WERI-Rb-1 (cell line): ENCODE data around the gene CRTC1.
A peak's percentile ranks its signal among the peaks of the same experiment; 100 is the strongest.

Source experiments
- DNase-seq: peaks from one replicate; pipeline ENCODE4 v3.0.0-alpha.2; 2020
- H3K27ac ChIP-seq: fragments of 250-450 bp; sonication (Bioruptor Pico); 2 replicates; pipeline ENCODE4 v1.5.1; 2020; ENCODE audit warnings: mild to moderate bottlenecking, moderate library complexity
- H3K27me3 ChIP-seq: fragments of 250-450 bp; sonication (Bioruptor Pico); 2 replicates; pipeline ENCODE4 v1.5.1; 2021; ENCODE audit warnings: mild to moderate bottlenecking, low read depth, moderate library complexity; ENCODE audit not compliant: insufficient read depth, severe bottlenecking
- H3K36me3 ChIP-seq: fragments of 250-450 bp; sonication (Bioruptor Pico); 2 replicates; pipeline ENCODE4 v1.5.1; 2020; ENCODE audit warnings: mild to moderate bottlenecking, moderate library complexity
- H3K4me3 ChIP-seq: 2 replicates; pipeline ENCODE4 v1.5.1; 2011; ENCODE audit warnings: low read depth, mild to moderate bottlenecking, control low read depth, low read length
- H3K9me3 ChIP-seq: fragments of 250-450 bp; sonication (Bioruptor Pico); 2 replicates; pipeline ENCODE4 v1.5.1; 2021; ENCODE audit warnings: mild to moderate bottlenecking, moderate library complexity; ENCODE audit not compliant: severe bottlenecking
- TF ChIP-seq, protein P1 (sequence below): IDR thresholded peaks from 2 replicates; pipeline ENCODE4 v1.5.1; 2011; ENCODE audit warnings: low read depth, mild to moderate bottlenecking, control low read depth, inconsistent platforms, low read length

Gene CRTC1

DNA sequence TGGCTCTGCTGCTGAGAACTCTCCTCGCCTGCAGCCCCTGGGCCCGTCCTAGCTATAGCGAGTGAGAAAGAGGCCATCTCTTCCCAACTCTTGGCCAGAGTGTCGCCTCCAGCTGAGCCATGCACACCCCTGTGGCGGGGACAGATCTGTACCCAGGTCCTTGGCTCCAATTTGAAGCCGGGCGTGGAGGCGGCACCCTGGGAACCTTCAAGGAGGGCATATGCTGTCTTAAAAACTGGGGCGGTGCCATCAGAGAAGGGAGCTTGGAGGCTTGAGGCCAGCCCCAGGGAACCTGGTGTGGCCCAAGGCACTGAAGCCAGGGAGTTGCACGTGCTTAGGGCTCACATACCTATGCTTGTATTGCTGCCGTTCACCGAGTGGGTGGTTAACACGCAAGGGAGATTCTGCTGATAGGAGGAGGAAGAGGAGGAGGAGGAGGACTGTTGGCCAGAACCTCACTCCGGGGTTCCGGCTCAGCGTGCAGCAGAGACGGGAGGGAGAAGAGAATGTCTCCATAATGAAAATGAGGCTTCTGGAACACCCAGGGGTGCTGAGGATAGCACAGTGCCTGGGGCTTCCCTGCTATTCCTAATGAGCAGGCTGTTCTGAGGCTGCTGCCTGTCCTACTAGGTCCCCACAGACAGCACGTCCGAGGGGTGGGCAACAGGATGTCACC lies 67.0 kb downstream of the CRTC1 start:
- Histone ChIP-seq H3K9me3 (no peaks in the 10 kb centered on the region), H3K4me3 (no peak overlapping the region), H3K36me3 (peaks cover 32% of the 10 kb centered on the region), H3K27me3 (no peaks in the 10 kb centered on the region), H3K27ac (no peak overlapping the region)
- DNase-seq, result no peak
- TF ChIP-seq, protein P1, sequence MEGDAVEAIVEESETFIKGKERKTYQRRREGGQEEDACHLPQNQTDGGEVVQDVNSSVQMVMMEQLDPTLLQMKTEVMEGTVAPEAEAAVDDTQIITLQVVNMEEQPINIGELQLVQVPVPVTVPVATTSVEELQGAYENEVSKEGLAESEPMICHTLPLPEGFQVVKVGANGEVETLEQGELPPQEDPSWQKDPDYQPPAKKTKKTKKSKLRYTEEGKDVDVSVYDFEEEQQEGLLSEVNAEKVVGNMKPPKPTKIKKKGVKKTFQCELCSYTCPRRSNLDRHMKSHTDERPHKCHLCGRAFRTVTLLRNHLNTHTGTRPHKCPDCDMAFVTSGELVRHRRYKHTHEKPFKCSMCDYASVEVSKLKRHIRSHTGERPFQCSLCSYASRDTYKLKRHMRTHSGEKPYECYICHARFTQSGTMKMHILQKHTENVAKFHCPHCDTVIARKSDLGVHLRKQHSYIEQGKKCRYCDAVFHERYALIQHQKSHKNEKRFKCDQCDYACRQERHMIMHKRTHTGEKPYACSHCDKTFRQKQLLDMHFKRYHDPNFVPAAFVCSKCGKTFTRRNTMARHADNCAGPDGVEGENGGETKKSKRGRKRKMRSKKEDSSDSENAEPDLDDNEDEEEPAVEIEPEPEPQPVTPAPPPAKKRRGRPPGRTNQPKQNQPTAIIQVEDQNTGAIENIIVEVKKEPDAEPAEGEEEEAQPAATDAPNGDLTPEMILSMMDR, result no peak

DNA sequence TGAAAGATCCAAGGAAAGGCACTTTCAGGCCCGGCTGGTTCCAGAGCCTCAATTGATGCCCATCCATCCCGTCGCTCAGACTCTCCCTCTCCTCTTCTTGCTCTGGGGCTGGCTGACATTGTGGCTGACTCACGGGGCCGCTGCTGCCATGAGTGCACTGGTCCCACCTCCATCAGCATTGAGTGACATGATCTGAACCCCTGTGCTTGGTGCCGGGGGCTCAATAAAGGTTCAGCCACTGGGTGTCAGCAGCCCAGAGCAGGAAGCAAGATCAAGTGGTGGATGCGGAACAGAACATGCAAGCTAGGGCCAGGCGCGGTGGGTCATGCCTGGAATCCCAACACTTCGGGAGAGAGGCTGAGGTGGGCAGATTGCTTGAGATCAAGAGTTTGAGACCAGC lies 68.1 kb downstream of the CRTC1 start:
- Histone ChIP-seq H3K27me3 (no peaks in the 10 kb centered on the region), H3K4me3 (no peak overlapping the region), H3K9me3 (no peaks in the 10 kb centered on the region), H3K27ac (no peak overlapping the region), H3K36me3 (peaks cover 34% of the 10 kb centered on the region)
- TF ChIP-seq, protein P1, result no peak
- no peak for DNase-seq

DNA sequence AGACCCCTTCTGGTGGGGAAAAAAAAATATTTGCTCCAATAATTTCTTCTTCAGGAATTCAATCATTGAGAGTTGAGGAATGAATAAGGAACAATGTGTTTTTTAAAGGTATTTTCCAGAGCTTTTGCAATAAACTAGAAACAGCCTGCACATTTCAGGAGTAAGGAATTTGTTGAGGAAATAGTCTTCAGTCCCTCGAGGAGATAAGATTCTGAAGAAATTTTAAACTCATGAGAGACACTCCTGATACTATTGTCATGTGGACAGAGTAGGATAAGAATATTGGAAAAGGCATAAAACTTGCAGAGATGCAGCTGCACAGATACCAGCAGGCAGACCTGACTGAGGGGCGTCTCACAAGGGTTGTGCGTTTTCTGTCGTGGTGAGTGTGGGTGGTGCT lies 71.0 kb downstream of the CRTC1 start:
- Histone ChIP-seq H3K27ac (no peak overlapping the region), H3K36me3 (peaks cover 35% of the 10 kb centered on the region), H3K9me3 (no peaks in the 10 kb centered on the region), H3K27me3 (no peaks in the 10 kb centered on the region), H3K4me3 (no peak overlapping the region)
- TF ChIP-seq, protein P1, result no peak
- DNase-seq, result no peak

DNA sequence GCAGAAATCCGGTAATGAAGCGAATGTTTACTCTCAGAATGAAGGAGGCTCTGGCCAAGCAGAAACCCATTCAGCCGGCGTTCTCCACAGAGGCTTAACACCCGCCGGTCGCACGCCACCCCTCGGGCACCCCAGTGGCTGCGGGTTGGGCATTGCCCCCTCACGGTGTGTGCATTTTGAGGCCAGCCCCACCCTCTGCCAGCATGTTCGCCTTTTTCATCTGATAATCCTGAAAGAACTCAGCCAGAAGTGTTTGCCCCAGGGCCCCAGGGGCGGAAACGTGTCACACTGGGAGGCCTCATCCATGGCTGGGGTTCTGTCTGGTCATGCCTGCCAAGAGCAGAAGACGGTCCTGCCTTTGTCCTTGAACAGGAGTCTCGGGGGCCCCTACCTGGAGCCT lies 73.4 kb downstream of the CRTC1 start:
- Histone ChIP-seq H3K9me3 (no peaks in the 10 kb centered on the region), H3K36me3 (peaks cover 16% of the 10 kb centered on the region), H3K4me3 (no peak overlapping the region), H3K27ac (no peak overlapping the region), H3K27me3 (no peaks in the 10 kb centered on the region)
- DNase-seq, result no peak
- TF ChIP-seq, protein P1, result no peak

DNA sequence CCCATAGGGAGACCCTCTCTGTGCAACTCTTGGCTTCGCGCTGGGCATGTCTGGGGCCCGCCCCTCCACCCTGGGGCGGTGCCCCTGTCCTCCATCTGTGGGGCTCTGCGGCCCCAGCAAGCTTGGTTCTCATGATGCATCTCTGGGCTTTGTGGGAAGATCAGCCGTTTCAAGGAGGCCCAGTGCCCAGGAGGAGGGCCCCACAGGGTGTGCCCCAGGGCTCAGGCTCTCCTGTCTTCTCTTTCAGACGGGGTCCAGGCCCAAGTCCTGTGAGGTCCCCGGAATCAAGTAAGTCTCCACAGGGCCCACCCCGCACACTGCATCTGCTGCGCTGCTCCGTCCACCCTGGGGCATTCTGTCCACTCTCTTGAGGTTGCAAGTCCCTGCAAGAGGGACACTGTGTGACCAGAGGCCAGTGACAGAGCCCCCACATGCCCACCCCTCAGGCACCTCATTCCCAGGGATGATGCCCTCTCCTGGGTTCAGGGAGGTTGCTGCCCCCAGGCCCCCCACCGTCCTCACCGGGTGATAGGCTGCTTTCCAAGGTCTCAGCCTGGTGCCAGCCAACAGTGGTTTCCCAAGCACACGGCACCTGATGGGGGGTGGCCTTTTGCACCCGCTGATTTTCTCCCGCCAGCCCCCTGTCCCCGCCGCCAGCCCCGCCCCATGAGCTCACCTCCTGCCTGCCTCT lies 76.0 kb downstream of the CRTC1 start:
- Histone ChIP-seq H3K9me3 (no peaks in the 10 kb centered on the region), H3K4me3 (no peak overlapping the region), H3K36me3 (peaks cover 5% of the 10 kb centered on the region), H3K27me3 (no peaks in the 10 kb centered on the region), H3K27ac (0 out of 2 replicates have a peak overlapping the region, but pooled peaks have one; percentile 31)
- DNase-seq, result no peak
- TF ChIP-seq, protein P1, result no peak
